ENCODE data around the gene DNMBP. TPM values are rescaled to one million over a fixed set of nuclear protein-coding genes. Genes with fewer than 3 reads are reported as not detected.
A peak's percentile ranks its signal among the peaks of the same experiment; 100 is the strongest.

Gene DNMBP
- total RNA-seq, 1 experiment from 2014 or later: 60.3 TPM

GRCh38 chr10:99906470-99906869, 103.3 kb downstream of the DNMBP start (continued):
- TF ChIP-seq, protein P1, sequence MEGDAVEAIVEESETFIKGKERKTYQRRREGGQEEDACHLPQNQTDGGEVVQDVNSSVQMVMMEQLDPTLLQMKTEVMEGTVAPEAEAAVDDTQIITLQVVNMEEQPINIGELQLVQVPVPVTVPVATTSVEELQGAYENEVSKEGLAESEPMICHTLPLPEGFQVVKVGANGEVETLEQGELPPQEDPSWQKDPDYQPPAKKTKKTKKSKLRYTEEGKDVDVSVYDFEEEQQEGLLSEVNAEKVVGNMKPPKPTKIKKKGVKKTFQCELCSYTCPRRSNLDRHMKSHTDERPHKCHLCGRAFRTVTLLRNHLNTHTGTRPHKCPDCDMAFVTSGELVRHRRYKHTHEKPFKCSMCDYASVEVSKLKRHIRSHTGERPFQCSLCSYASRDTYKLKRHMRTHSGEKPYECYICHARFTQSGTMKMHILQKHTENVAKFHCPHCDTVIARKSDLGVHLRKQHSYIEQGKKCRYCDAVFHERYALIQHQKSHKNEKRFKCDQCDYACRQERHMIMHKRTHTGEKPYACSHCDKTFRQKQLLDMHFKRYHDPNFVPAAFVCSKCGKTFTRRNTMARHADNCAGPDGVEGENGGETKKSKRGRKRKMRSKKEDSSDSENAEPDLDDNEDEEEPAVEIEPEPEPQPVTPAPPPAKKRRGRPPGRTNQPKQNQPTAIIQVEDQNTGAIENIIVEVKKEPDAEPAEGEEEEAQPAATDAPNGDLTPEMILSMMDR (IDR thresholded peaks at IDR 0.05 in 2 of 3, conservative IDR thresholded peaks at IDR 0.05 in 1 of 3; ENCODE audit: borderline replicate concordance in 1 of 3, insufficient read depth in 1 of 3, low read depth in 2 of 3, low read length in 2 of 3): peak; percentile 29 to 68 (median 38); a peak in 5 of 6 replicates
- TF ChIP-seq SRF (IDR thresholded peaks at IDR 0.05; ENCODE audit: low read depth) (no peak), JUND (IDR thresholded peaks at IDR 0.05) (peak; percentile 94), FOSL1 (IDR thresholded peaks at IDR 0.05; ENCODE audit: low read depth) (peak; percentile 91)

DNA sequence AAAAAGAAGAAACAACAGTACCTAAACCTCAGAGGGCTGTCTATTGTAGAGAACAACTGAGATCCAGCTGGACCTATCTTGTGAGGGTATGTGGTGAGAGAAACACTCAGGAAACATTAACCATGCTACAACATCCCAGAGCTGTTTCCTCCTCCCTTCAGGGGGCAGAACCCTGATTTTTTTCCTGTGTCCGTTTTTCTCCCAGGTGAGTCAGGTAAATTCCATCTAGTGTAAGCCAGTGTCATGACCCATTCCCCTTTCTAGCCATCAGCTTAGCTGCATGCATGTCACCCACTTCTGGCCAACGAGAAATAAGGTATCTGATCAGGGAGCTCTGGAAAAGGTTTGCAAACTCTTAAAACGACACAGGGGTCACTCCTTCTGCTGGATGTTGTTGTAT, 103.8 kb downstream of the DNMBP start:
- H3K9ac ChIP-seq (ENCODE audit: low read length): peak overlapping the region; percentile 34
- H3K79me2 ChIP-seq (ENCODE audit: insufficient read depth, low read length): peaks cover 67% of the 10 kb centered on the region
- CTCF ChIA-PET: interaction anchor here (0.7 to 2.4 kb wide), 6 partner anchors 59 to 140 kb away, joined by 3 to 16 read pairs (median 4); partner anchors contain the start of gene DNMBP
- peaks cover 30 to 51% of the 10 kb centered on the region in 2 experiments for H3K36me3 ChIP-seq (ENCODE audit: control insufficient read depth in 1 of 2, insufficient read depth in 2 of 2, low read length in 2 of 2)
- H4K20me1 ChIP-seq (ENCODE audit: insufficient read depth): no peaks in the 10 kb centered on the region
- peak overlapping the region; percentile 60 for H3K4me2 ChIP-seq (ENCODE audit: low read length)
- H3K4me3 ChIP-seq (replicated peaks in 1 of 2; ENCODE audit: low read depth in 1 of 2, low read length in 2 of 2): 0 out of 4 replicates have a peak overlapping the region, but pooled peaks of 1 of the 2 experiments have one; percentile 1
- no peaks in the 10 kb centered on the region for H3K27me3 ChIP-seq (ENCODE audit: insufficient read depth, low read length)
- BruUV-seq (replicated peaks): no TSS peak
- peak overlapping the region; percentile 51; the same call in 1 of the 2 replicates for H3K27ac ChIP-seq (ENCODE audit: low read depth, low read length)
- H3K9me3 ChIP-seq (ENCODE audit: control insufficient read depth in 1 of 2, insufficient read depth in 1 of 2, low read depth in 1 of 2, low read length in 2 of 2): no peaks in the 10 kb centered on the region
- RAD21 ChIA-PET (ENCODE audit: low non-redundant PET in 1 of 2, low total read pairs in 2 of 2, uncharacterized antibody in 2 of 2, unreplicated experiment in 2 of 2): interaction anchor here (0.7 to 2.3 kb wide), 7 partner anchors 25 to 346 kb away, joined by 3 to 9 read pairs (median 4); no protein-coding TSS in a partner anchor
- intact Hi-C loops (cut with micrococcal nuclease): loop anchor here (1.0 to 2.0 kb wide), 2 partner anchors 103 to 140 kb away; partner anchors contain the start of gene DNMBP
- POLR2A ChIA-PET: interaction anchor here (0.6 to 2.3 kb wide), 3 partner anchors 9 to 100 kb away, joined by 3 to 6 read pairs (median 4); no protein-coding TSS in a partner anchor
- ATAC-seq (peak; percentile 33), DNase-seq (ENCODE audit: low read depth, low spot score) (no peak)
- peaks cover 38 to 53% of the 10 kb centered on the region in 2 experiments for H3K4me1 ChIP-seq (ENCODE audit: control insufficient read depth in 1 of 2, insufficient read depth in 2 of 2, low read length in 2 of 2)
- no peak overlapping the region for H2AFZ ChIP-seq (ENCODE audit: low read depth, low read length, poor library complexity, severe bottlenecking)
- no peaks in the 10 kb centered on the region for H3K9me2 ChIP-seq (ENCODE audit: insufficient read depth)
- TF ChIP-seq POLR2AphosphoS5 (IDR thresholded peaks at IDR 0.05; ENCODE audit: low read depth, low read length) (no peak), EZH2 (IDR thresholded peaks at IDR 0.05) (no peak), EZH2phosphoT487 (IDR thresholded peaks at IDR 0.05; ENCODE audit: borderline replicate concordance) (no peak), SP1 (IDR thresholded peaks at IDR 0.05; ENCODE audit: low read depth) (no peak), YY1 (IDR thresholded peaks at IDR 0.05; ENCODE audit: extremely low read depth, insufficient replicate concordance, low read depth, low read length) (no peak), JUND (IDR thresholded peaks at IDR 0.05) (no peak), MAX (IDR thresholded peaks at IDR 0.05) (no peak), POLR2A (IDR thresholded peaks at IDR 0.05; ENCODE audit: borderline replicate concordance, extremely low read depth, insufficient read depth, insufficient read length) (no peak), SRF (IDR thresholded peaks at IDR 0.05; ENCODE audit: low read depth) (no peak), CEBPB (IDR thresholded peaks at IDR 0.05; ENCODE audit: low read depth) (no peak), EGR1 (IDR thresholded peaks at IDR 0.05; ENCODE audit: low read depth) (no peak), RAD21 (IDR thresholded peaks at IDR 0.05; ENCODE audit: low read depth) (no peak)
- TF ChIP-seq, protein P1 (IDR thresholded peaks at IDR 0.05 in 2 of 3, conservative IDR thresholded peaks at IDR 0.05 in 1 of 3; ENCODE audit: borderline replicate concordance in 1 of 3, insufficient read depth in 1 of 3, low read depth in 2 of 3, low read length in 2 of 3): no peak
- TF ChIP-seq, protein P2, sequence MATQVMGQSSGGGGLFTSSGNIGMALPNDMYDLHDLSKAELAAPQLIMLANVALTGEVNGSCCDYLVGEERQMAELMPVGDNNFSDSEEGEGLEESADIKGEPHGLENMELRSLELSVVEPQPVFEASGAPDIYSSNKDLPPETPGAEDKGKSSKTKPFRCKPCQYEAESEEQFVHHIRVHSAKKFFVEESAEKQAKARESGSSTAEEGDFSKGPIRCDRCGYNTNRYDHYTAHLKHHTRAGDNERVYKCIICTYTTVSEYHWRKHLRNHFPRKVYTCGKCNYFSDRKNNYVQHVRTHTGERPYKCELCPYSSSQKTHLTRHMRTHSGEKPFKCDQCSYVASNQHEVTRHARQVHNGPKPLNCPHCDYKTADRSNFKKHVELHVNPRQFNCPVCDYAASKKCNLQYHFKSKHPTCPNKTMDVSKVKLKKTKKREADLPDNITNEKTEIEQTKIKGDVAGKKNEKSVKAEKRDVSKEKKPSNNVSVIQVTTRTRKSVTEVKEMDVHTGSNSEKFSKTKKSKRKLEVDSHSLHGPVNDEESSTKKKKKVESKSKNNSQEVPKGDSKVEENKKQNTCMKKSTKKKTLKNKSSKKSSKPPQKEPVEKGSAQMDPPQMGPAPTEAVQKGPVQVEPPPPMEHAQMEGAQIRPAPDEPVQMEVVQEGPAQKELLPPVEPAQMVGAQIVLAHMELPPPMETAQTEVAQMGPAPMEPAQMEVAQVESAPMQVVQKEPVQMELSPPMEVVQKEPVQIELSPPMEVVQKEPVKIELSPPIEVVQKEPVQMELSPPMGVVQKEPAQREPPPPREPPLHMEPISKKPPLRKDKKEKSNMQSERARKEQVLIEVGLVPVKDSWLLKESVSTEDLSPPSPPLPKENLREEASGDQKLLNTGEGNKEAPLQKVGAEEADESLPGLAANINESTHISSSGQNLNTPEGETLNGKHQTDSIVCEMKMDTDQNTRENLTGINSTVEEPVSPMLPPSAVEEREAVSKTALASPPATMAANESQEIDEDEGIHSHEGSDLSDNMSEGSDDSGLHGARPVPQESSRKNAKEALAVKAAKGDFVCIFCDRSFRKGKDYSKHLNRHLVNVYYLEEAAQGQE (IDR thresholded peaks at IDR 0.05; ENCODE audit: low read depth): no peak
